Natural killer cell (primary cell): ENCODE measurements around the gene ANKRD62. TPM values are rescaled to one million over a fixed set of nuclear protein-coding genes. Genes with fewer than 3 reads are reported as not detected.

Source experiments
- ATAC-seq, 3 donors: fragments of 150-1000 bp in 2 of 3; fragments of 200-7000 bp in 1 of 3; cut with Tn5 transposase; 1 replicate in 1 of 3; 2 replicates in 2 of 3; pipeline ENCODE4 v1.10.0; 2021; ENCODE audit warnings: mild to moderate bottlenecking in 2 of 3, moderate library complexity in 2 of 3
- DNase-seq, 2 donors: peaks; one replicate each; pipeline versions ENCODE4 v3.0.0 to v3.0.0-alpha.2; 2013 to 2021; ENCODE audit warnings: mixed read lengths in 1 of 2
- H3K27ac ChIP-seq: one replicate; pipeline ENCODE4 v1.5.1; 2013; ENCODE audit warnings: mild to moderate bottlenecking, low read length
- H3K27me3 ChIP-seq: one replicate; pipeline ENCODE4 v1.6.1; 2013; ENCODE audit warnings: low read length; ENCODE audit not compliant: control insufficient read depth, insufficient read depth
- H3K36me3 ChIP-seq: one replicate; pipeline ENCODE4 v1.6.1; 2013; ENCODE audit warnings: low read length; ENCODE audit not compliant: control insufficient read depth, insufficient read depth
- H3K4me1 ChIP-seq: one replicate; pipeline ENCODE4 v1.6.1; 2013; ENCODE audit warnings: low read length; ENCODE audit not compliant: control insufficient read depth, insufficient read depth
- H3K4me3 ChIP-seq: one replicate; pipeline ENCODE4 v1.5.1; 2013; ENCODE audit warnings: low read length
- H3K9me3 ChIP-seq: one replicate; pipeline ENCODE4 v1.6.1; 2013; ENCODE audit warnings: low read length; ENCODE audit not compliant: control insufficient read depth, insufficient read depth
- H3K27ac Mint-ChIP-seq, 2 donors: one replicate each; pipeline ENCODE4 v1.8.0; 2022; ENCODE audit warnings: mild to moderate bottlenecking in 2 of 2, mixed read lengths in 2 of 2, moderate library complexity in 1 of 2
- H3K27me3 Mint-ChIP-seq, 2 donors: one replicate each; pipeline ENCODE4 v1.8.0; 2022; ENCODE audit warnings: low read depth in 2 of 2, mixed read lengths in 2 of 2
- H3K36me3 Mint-ChIP-seq: one replicate; pipeline ENCODE4 v1.8.0; 2022; ENCODE audit warnings: mixed read lengths
- H3K4me1 Mint-ChIP-seq, 2 donors: one replicate each; pipeline ENCODE4 v1.8.0; 2022; ENCODE audit warnings: mixed read lengths in 2 of 2
- H3K4me3 Mint-ChIP-seq: one replicate; pipeline ENCODE4 v1.8.0; 2022; ENCODE audit warnings: mild to moderate bottlenecking, moderate library complexity, mixed read lengths
- H3K9me3 Mint-ChIP-seq, 2 donors: one replicate each; pipeline ENCODE4 v1.8.0; 2022; ENCODE audit warnings: mixed read lengths in 2 of 2
- WGBS: methylation state at CpG from one replicate; pipeline ENCODE4 v1.1.7; 2013; ENCODE audit warnings: missing lambda C conversion rate; ENCODE audit not compliant: insufficient coverage; 5-methylcytosine and 5-hydroxymethylcytosine counted together
- intact Hi-C: fragments of 100-400 bp; cut with micrococcal nuclease; formaldehyde crosslinking; loops from one replicate; pipeline ENCODE4 v1.14.2; 2022
- total RNA-seq, 4 donors: library from RNA; stranded (reverse); fragments of 120-200 nt in 1 of 4; gene quantifications; one replicate each; pipeline versions ENCODE4 v1.2.3 to v1.2.4, GENCODE V29; 2013 to 2022
- TF ChIP-seq, protein P1 (sequence below): fragments of 200-600 bp; IDR thresholded peaks from one replicate; pipeline ENCODE4 v1.8.0; 2022; ENCODE audit warnings: antibody characterized with exemption

Gene ANKRD62
- total RNA-seq, 3 donors from 2014 or later (not counting 1 experiment from before 2014, with no cell fraction given) = not detected

DNA sequence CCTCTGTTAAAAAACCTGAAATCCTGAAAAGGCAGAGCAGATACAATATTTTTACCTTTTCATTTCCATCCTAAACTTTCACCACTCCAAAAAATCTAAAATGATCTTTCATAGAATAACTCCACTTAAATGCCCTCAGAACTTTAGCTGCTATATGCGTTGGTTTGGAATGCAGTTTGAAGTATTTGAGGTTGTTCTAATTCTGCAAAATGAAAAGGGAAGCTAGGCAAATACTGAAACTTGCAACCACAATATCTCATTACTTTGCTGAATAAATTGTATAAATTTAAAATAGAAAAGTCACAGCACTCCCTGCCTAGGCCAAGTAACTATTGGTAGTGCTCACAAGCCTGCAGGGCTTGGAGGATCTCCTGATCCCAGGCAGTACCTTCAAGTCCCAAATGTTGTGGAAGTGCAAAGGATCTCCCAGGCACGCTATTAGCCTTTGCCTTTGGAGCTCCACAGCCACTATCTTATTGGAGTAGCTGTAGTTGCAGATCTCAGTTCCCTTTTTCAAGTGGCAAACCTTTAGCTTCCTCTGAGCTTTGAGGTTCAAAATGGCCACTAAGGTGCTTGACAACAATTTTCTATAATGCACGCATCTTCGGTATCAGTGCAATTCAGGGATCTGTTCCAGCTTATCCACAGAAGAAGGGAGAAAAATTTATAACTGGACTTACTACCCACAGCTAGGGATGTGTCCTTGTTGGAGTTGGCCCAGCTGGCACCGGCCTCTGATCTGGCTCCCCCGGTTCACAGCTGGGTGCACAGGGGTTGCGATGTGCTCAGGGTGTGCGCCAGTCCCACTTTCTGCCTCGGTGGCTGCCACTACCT lies 43.4 kb upstream of the ANKRD62 start:
- H3K27me3 Mint-ChIP-seq = peaks cover 8 to 31% of the 10 kb centered on the region in 2 donors

DNA sequence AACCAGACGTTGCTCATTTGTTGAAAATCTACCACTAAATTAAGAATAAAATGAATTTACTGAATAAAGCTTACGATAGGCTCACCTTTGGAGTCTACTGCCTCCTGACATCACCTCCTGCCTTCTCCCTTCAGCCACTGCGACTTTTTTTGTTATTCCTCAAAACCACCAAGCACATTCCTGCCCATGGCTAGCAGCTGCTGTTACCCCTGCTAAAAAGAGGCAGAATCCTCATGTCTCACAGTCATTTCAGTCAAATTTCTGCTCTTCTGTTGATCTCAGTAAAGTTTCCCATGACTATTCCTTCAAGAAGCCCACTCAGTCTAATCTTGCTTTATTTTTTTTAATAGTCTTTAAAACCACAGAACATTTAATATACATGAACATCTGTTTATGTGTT lies 40.8 kb upstream of the ANKRD62 start:
- no peak overlapping the region for H3K27ac ChIP-seq
- H3K36me3 ChIP-seq = no peaks in the 10 kb centered on the region
- H3K4me3 ChIP-seq = no peak overlapping the region
- H3K4me3 Mint-ChIP-seq = no peak overlapping the region
- 73% methylated on average over 3 of the region's 3 CpGs for WGBS
- H3K9me3 ChIP-seq = no peaks in the 10 kb centered on the region
- H3K4me1 ChIP-seq = peaks cover 5% of the 10 kb centered on the region
- H3K27me3 Mint-ChIP-seq = peaks cover 8 to 31% of the 10 kb centered on the region in 2 donors
- H3K4me1 Mint-ChIP-seq = no peaks in the 10 kb centered on the region
- TF ChIP-seq, protein P1, sequence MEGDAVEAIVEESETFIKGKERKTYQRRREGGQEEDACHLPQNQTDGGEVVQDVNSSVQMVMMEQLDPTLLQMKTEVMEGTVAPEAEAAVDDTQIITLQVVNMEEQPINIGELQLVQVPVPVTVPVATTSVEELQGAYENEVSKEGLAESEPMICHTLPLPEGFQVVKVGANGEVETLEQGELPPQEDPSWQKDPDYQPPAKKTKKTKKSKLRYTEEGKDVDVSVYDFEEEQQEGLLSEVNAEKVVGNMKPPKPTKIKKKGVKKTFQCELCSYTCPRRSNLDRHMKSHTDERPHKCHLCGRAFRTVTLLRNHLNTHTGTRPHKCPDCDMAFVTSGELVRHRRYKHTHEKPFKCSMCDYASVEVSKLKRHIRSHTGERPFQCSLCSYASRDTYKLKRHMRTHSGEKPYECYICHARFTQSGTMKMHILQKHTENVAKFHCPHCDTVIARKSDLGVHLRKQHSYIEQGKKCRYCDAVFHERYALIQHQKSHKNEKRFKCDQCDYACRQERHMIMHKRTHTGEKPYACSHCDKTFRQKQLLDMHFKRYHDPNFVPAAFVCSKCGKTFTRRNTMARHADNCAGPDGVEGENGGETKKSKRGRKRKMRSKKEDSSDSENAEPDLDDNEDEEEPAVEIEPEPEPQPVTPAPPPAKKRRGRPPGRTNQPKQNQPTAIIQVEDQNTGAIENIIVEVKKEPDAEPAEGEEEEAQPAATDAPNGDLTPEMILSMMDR = no peak
- H3K27me3 ChIP-seq = no peaks in the 10 kb centered on the region
- no peaks in the 10 kb centered on the region for H3K9me3 Mint-ChIP-seq
- H3K36me3 Mint-ChIP-seq = no peaks in the 10 kb centered on the region
- ATAC-seq (no peak), DNase-seq (no peak)
- no peak overlapping the region for H3K27ac Mint-ChIP-seq
- intact Hi-C loops = no loop called here

More for the DNA sequence above, 43.4 kb upstream of the ANKRD62 start:
- 59% methylated on average over 8 of the region's 9 CpGs for WGBS
- Histone ChIP-seq H3K9me3 (no peaks in the 10 kb centered on the region), H3K27me3 (no peaks in the 10 kb centered on the region), H3K27ac (no peak overlapping the region), H3K4me3 (no peak overlapping the region), H3K36me3 (no peaks in the 10 kb centered on the region), H3K4me1 (peaks cover 5% of the 10 kb centered on the region)
- intact Hi-C loops = no loop called here
- ATAC-seq (no peak), DNase-seq (no peak)
- Mint-ChIP-seq H3K36me3 (no peaks in the 10 kb centered on the region), H3K4me3 (no peak overlapping the region), H3K27ac (no peak overlapping the region), H3K9me3 (no peaks in the 10 kb centered on the region), H3K4me1 (no peaks in the 10 kb centered on the region)
- TF ChIP-seq, protein P1 = no peak

DNA sequence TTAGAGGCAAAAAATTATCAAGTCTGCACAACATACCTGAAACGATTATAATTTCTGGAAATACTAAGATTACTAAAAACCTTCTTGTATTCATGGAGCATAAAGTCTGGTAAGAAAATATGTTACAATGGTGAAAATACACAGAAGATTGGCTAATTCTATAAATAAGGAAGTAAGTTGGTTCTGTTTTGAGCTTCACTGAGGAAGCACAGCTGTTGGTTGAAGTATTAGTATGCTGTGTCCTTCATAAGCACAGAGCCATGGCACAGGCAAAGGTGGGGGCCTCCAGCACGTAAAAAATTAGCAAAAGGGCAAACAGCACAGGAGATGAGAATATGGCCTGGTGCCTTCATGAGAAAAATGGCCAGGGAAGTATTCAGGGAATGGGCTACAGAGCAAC lies 40.4 kb upstream of the ANKRD62 start:
- no peaks in the 10 kb centered on the region for H3K27me3 ChIP-seq
- ATAC-seq (no peak), DNase-seq (no peak)
- WGBS = 0% methylated on average over 1 of the region's 2 CpGs
- H3K36me3 ChIP-seq = no peaks in the 10 kb centered on the region
- Mint-ChIP-seq H3K27me3 (peaks cover 8 to 31% of the 10 kb centered on the region in 2 donors), H3K4me1 (no peaks in the 10 kb centered on the region), H3K36me3 (no peaks in the 10 kb centered on the region), H3K9me3 (no peaks in the 10 kb centered on the region), H3K4me3 (no peak overlapping the region), H3K27ac (no peak overlapping the region)
- intact Hi-C loops = no loop called here
- peaks cover 5% of the 10 kb centered on the region for H3K4me1 ChIP-seq
- no peaks in the 10 kb centered on the region for H3K9me3 ChIP-seq
- H3K27ac ChIP-seq = no peak overlapping the region
- TF ChIP-seq, protein P1 = no peak
- no peak overlapping the region for H3K4me3 ChIP-seq
